ENCODE data around the gene ATOH8. TPM values are rescaled to one million over a fixed set of nuclear protein-coding genes. Genes with fewer than 3 reads are reported as not detected.

The ATOH8 gene
- total RNA-seq, 1 donor from 2014 or later: 44.9 TPM

DNA sequence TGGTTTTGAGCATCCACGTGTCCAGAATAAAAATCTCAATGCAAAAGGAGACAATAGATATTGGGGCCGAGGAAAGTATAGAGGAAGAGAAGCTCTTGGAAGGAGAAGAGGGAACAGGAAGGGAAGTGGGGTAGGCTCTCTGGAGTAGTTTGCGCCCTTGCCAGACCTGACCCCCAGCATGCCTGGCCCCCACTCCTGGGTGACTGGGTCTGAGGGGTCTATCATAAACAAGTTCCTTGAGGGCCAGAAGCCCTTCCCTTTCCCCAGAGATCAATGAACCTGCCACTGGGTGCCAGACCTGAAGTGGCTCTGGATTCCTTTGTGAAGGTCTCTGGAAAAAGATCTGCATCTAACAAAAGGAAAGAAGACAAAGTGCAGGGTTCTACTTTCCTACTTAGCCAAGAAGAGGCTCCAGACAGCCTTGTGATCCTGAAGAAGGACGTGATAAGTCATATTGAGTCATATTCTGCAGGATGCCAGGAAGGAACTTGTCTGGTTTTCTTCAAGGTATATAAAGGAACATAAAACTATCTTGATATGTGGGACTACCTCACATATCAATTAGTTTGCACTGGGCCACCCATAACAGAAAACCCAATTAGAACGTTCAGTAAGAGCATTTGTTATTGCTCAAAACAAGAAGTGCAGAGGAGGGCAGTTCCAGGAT lies 18.7 kb upstream of the ATOH8 start:
- H3K36me3 ChIP-seq: no peaks in the 10 kb centered on the region
- H3K9me3 ChIP-seq: no peaks in the 10 kb centered on the region
- intact Hi-C loops (cut with DNase I): no loop called here
- ATAC-seq: no peak
- DNase-seq: no peak
- H3K4me1 ChIP-seq: peaks cover 26% of the 10 kb centered on the region
- no peak overlapping the region for H3K4me3 ChIP-seq
- H3K27me3 ChIP-seq (ENCODE audit: low read depth): no peaks in the 10 kb centered on the region
- H3K27ac ChIP-seq: no peak overlapping the region
- TF ChIP-seq, protein P1, sequence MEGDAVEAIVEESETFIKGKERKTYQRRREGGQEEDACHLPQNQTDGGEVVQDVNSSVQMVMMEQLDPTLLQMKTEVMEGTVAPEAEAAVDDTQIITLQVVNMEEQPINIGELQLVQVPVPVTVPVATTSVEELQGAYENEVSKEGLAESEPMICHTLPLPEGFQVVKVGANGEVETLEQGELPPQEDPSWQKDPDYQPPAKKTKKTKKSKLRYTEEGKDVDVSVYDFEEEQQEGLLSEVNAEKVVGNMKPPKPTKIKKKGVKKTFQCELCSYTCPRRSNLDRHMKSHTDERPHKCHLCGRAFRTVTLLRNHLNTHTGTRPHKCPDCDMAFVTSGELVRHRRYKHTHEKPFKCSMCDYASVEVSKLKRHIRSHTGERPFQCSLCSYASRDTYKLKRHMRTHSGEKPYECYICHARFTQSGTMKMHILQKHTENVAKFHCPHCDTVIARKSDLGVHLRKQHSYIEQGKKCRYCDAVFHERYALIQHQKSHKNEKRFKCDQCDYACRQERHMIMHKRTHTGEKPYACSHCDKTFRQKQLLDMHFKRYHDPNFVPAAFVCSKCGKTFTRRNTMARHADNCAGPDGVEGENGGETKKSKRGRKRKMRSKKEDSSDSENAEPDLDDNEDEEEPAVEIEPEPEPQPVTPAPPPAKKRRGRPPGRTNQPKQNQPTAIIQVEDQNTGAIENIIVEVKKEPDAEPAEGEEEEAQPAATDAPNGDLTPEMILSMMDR (IDR thresholded peaks at IDR 0.05): no peak

DNA sequence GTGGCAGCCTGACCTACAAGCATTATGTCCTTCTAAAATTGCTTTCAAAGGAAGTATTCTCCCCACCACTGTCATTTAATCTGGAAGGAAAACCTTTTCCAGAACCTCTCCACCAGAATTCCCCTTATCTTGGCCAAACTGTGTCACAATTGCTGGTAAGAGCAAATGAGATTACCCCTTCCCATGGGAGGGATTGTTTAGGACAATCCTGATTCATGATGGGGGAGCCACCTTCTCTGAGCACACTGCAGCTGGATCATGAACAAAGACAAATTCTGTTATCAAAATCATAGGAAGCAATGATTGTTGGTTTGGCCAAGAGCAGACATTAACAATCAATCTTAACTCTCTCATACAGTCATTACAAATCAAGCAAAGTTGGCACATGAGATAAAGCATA lies 18.1 kb upstream of the ATOH8 start:
- H3K27me3 ChIP-seq (ENCODE audit: low read depth): no peaks in the 10 kb centered on the region
- DNase-seq (no peak), ATAC-seq (no peak)
- H3K9me3 ChIP-seq: no peaks in the 10 kb centered on the region
- TF ChIP-seq, protein P1 (IDR thresholded peaks at IDR 0.05): no peak
- H3K4me1 ChIP-seq: peaks cover 32% of the 10 kb centered on the region
- H3K4me3 ChIP-seq: no peak overlapping the region
- H3K36me3 ChIP-seq: no peaks in the 10 kb centered on the region
- intact Hi-C loops (cut with DNase I): no loop called here
- no peak overlapping the region for H3K27ac ChIP-seq

DNA sequence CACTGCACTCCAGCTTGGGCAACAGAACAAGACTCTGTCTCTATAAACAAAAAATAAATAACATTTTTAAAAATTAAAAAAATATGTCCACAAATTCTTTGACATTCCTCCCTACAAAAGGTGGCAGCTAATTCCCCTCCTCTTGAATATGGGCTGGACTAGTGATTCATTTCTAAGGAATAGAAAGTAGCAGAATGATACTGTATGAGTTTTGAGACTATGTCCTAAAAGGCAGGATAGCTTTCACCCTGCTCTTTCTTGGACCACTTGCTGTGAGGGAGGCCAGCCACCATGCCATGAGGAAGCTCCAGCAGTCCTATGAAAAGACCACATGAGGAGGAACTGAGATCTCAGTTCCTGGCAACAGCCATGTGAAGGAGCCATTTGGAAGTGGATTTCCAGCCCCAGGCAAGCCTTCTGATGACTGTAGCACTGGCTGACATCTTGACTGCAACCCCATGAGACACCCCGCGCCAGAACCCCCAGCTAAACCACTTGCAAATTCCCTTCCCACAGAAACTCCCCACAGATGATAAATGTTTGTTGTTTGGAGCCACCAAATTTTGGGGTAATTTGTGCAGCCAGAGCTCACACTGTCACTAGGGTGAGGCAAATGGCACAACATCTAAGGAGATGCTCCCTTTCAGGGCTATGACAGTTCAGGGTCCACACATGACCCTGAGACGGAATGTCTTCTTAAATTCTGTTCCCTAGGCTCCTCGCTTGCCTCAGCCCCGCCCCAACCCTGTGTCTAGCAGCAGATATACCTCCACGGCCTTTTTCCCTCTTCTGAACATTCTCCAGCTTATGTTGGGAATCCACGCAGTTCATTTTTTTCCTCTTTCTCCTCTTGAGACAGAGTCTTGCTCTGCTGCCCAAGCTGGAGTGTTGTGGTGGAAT lies 17.1 kb upstream of the ATOH8 start:
- ATAC-seq (no peak), DNase-seq (no peak)
- Histone ChIP-seq H3K27ac (peak overlapping the region; percentile 68), H3K36me3 (no peaks in the 10 kb centered on the region), H3K9me3 (no peaks in the 10 kb centered on the region), H3K27me3 (ENCODE audit: low read depth) (no peaks in the 10 kb centered on the region), H3K4me1 (peaks cover 42% of the 10 kb centered on the region), H3K4me3 (no peak overlapping the region)
- intact Hi-C loops (cut with DNase I): no loop called here
- TF ChIP-seq, protein P1 (IDR thresholded peaks at IDR 0.05): no peak

DNA sequence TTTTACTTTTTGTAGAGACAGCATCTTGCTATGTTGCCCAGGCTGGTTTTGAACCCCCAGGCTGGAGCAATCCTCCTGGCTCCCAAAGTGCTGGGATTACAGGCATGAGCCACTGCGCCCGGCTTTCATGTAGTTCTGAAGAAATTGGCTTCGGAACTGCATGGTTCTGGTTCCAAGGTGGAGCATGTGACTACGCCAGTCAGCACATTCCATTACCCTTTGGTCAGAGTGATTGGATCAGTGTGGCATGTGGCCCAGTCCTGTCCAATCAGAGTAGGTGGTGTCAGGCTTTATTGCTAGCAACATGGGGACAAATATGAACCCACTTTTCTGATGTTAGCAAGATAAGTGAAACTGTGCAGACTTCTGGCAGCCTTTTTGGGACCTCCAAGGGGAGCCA lies 16.3 kb upstream of the ATOH8 start:
- ATAC-seq: peak; percentile 47 to 60
- H3K27ac ChIP-seq: peak overlapping the region; percentile 68
- TF ChIP-seq, protein P1 (IDR thresholded peaks at IDR 0.05): no peak
- no peak overlapping the region for H3K4me3 ChIP-seq
- no peaks in the 10 kb centered on the region for H3K9me3 ChIP-seq
- H3K27me3 ChIP-seq (ENCODE audit: low read depth): no peaks in the 10 kb centered on the region
- no peaks in the 10 kb centered on the region for H3K36me3 ChIP-seq
- H3K4me1 ChIP-seq: peaks cover 49% of the 10 kb centered on the region
- intact Hi-C loops (cut with DNase I): no loop called here
- DNase-seq: no peak

DNA sequence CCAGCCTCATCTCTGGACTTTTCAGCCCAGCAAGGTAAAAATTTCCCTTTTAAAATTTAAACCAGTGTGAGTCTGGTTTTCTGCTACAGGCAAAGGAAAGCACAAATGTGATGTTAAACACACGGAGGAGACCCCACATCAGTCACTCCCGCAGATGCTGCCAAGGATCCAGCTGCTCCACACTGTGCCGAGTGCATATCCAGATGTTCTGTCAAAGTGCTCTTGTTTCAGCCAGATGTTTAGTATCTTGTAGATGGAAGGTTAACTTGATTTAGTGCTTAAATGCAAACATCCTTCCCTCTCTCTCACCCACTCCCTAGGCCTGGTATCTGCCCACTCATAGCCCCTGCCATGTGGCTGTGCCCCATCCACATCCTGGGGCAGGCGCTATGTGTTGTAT lies 15.8 kb upstream of the ATOH8 start:
- ATAC-seq (no peak), DNase-seq (no peak)
- Histone ChIP-seq H3K36me3 (no peaks in the 10 kb centered on the region), H3K4me1 (peaks cover 52% of the 10 kb centered on the region), H3K27me3 (ENCODE audit: low read depth) (no peaks in the 10 kb centered on the region), H3K27ac (peak overlapping the region; percentile 68), H3K9me3 (no peaks in the 10 kb centered on the region), H3K4me3 (no peak overlapping the region)
- intact Hi-C loops (cut with DNase I): no loop called here
- TF ChIP-seq, protein P1 (IDR thresholded peaks at IDR 0.05): no peak
